NCI-H226 (cell line): ENCODE data around the gene OLFML2B.

Experiments
- DNase-seq: peaks from one replicate; pipeline ENCODE4 v3.0.0-alpha.2; 2015

Gene OLFML2B

GRCh38 chr1:161940866-161941591, 82.6 kb downstream of the OLFML2B start:
- DNase-seq: no peak

GRCh38 chr1:161936786-161937185, 86.9 kb downstream of the OLFML2B start:
- DNase-seq: no peak

- DNase-seq: no peak
Observed at GRCh38 chr1:161935264-161935663, 88.4 kb downstream of the OLFML2B start.

- DNase-seq: no peak
Observed at GRCh38 chr1:161933592-161934588, 89.8 kb downstream of the OLFML2B start.
